ENCODE measurements around the gene WDR13. TPM values are rescaled to one million over a fixed set of nuclear protein-coding genes. Genes with fewer than 3 reads are reported as not detected.

The WDR13 gene
- total RNA-seq, 1 donor: 88.7 TPM

- Histone ChIP-seq H3K27me3 (ENCODE audit: insufficient read depth, low read length) (no peaks in the 10 kb centered on the region), H4K20me1 (ENCODE audit: insufficient read depth, low read length) (peaks cover 11% of the 10 kb centered on the region), H3K9me3 (ENCODE audit: low read depth, low read length) (no peaks in the 10 kb centered on the region), H3K79me2 (ENCODE audit: insufficient read depth, low read length) (peaks cover 17% of the 10 kb centered on the region), H3K4me1 (ENCODE audit: insufficient read depth, low read length) (peaks cover 19% of the 10 kb centered on the region), H3K36me3 (ENCODE audit: insufficient read depth, low read length) (peaks cover 34% of the 10 kb centered on the region), H3K4me3 (ENCODE audit: insufficient read depth, low read length) (peak overlapping the region; percentile 74), H2AFZ (ENCODE audit: low read length) (peak overlapping the region; percentile 81), H3K4me2 (ENCODE audit: insufficient read depth, low read length) (peak overlapping the region; percentile 98), H3K27ac (ENCODE audit: low read depth, low read length) (peak overlapping the region; percentile 94)
- no peak for TF ChIP-seq CTCF (IDR thresholded peaks at IDR 0.05; ENCODE audit: extremely low read depth, low read depth, low read length)
- no peak for DNase-seq (ENCODE audit: insufficient read length, low spot score, missing footprints)
Observed at GRCh38 chrX:48573690-48574269, 23.5 kb upstream of the WDR13 start.

GRCh38 chrX:48574270-48575266 lies 22.7 kb upstream of the WDR13 start, which contains the start of gene RBM3:
RBM3 (plus strand) TSS chrX:48574484; CDS start chrX:48575181, 697 bp downstream.
- Histone ChIP-seq H3K4me3 (ENCODE audit: insufficient read depth, low read length) (peak within 1 kb of the TSS; percentile 74), H4K20me1 (ENCODE audit: insufficient read depth, low read length) (peaks cover 11% of the 10 kb centered on the region), H3K27ac (ENCODE audit: low read depth, low read length) (peak within 1 kb of the TSS; percentile 94), H3K9me3 (ENCODE audit: low read depth, low read length) (no peaks in the 10 kb centered on the region), H3K79me2 (ENCODE audit: insufficient read depth, low read length) (peaks cover 17% of the 10 kb centered on the region), H3K4me1 (ENCODE audit: insufficient read depth, low read length) (peaks cover 19% of the 10 kb centered on the region), H2AFZ (ENCODE audit: low read length) (peak within 1 kb of the TSS; percentile 81), H3K36me3 (ENCODE audit: insufficient read depth, low read length) (peaks cover 36% of the 10 kb centered on the region), H3K27me3 (ENCODE audit: insufficient read depth, low read length) (no peaks in the 10 kb centered on the region), H3K4me2 (ENCODE audit: insufficient read depth, low read length) (peak within 1 kb of the TSS; percentile 98)
- peak; percentile 89 for DNase-seq (ENCODE audit: insufficient read length, low spot score, missing footprints)
- TF ChIP-seq CTCF (IDR thresholded peaks at IDR 0.05; ENCODE audit: extremely low read depth, low read depth, low read length): peak; percentile 29

GRCh38 chrX:48575642-48576041 lies 21.6 kb upstream of the WDR13 start:
- peaks cover 11% of the 10 kb centered on the region for H4K20me1 ChIP-seq (ENCODE audit: insufficient read depth, low read length)
- peaks cover 36% of the 10 kb centered on the region for H3K36me3 ChIP-seq (ENCODE audit: insufficient read depth, low read length)
- DNase-seq (ENCODE audit: insufficient read length, low spot score, missing footprints): no peak
- peaks cover 17% of the 10 kb centered on the region for H3K79me2 ChIP-seq (ENCODE audit: insufficient read depth, low read length)
- no peak for TF ChIP-seq CTCF (IDR thresholded peaks at IDR 0.05; ENCODE audit: extremely low read depth, low read depth, low read length)
- peak overlapping the region; percentile 94 for H3K27ac ChIP-seq (ENCODE audit: low read depth, low read length)
- H3K27me3 ChIP-seq (ENCODE audit: insufficient read depth, low read length): no peaks in the 10 kb centered on the region
- peak overlapping the region; percentile 98 for H3K4me2 ChIP-seq (ENCODE audit: insufficient read depth, low read length)
- H3K4me3 ChIP-seq (ENCODE audit: insufficient read depth, low read length): peak overlapping the region; percentile 74
- H3K4me1 ChIP-seq (ENCODE audit: insufficient read depth, low read length): peaks cover 14% of the 10 kb centered on the region
- no peaks in the 10 kb centered on the region for H3K9me3 ChIP-seq (ENCODE audit: low read depth, low read length)
- H2AFZ ChIP-seq (ENCODE audit: low read length): no peak overlapping the region

GRCh38 chrX:48576108-48576507 lies 21.2 kb upstream of the WDR13 start:
- no peaks in the 10 kb centered on the region for H3K9me3 ChIP-seq (ENCODE audit: low read depth, low read length)
- peaks cover 36% of the 10 kb centered on the region for H3K36me3 ChIP-seq (ENCODE audit: insufficient read depth, low read length)
- H3K27ac ChIP-seq (ENCODE audit: low read depth, low read length): peak overlapping the region; percentile 10

More at GRCh38 chrX:48576108-48576507, 21.2 kb upstream of the WDR13 start:
- Histone ChIP-seq H3K4me1 (ENCODE audit: insufficient read depth, low read length) (peaks cover 14% of the 10 kb centered on the region), H3K27me3 (ENCODE audit: insufficient read depth, low read length) (no peaks in the 10 kb centered on the region), H3K4me3 (ENCODE audit: insufficient read depth, low read length) (peak overlapping the region; percentile 74), H2AFZ (ENCODE audit: low read length) (no peak overlapping the region), H3K4me2 (ENCODE audit: insufficient read depth, low read length) (peak overlapping the region; percentile 98), H3K79me2 (ENCODE audit: insufficient read depth, low read length) (peaks cover 17% of the 10 kb centered on the region), H4K20me1 (ENCODE audit: insufficient read depth, low read length) (peaks cover 11% of the 10 kb centered on the region)
- DNase-seq (ENCODE audit: insufficient read length, low spot score, missing footprints): peak; percentile 48
- no peak for TF ChIP-seq CTCF (IDR thresholded peaks at IDR 0.05; ENCODE audit: extremely low read depth, low read depth, low read length)

Measured in osteoblast (primary cell).